Measurements from ENCODE around the gene BTBD8. TPM values are rescaled to one million over a fixed set of nuclear protein-coding genes. Genes with fewer than 3 reads are reported as not detected.

Gene BTBD8
- polyA plus RNA-seq, 1 of the 3 experiments (the other 2 are of a cell fraction) = 0.62 TPM

GRCh38 chr1:92118826-92119225 is 38.7 kb downstream of the BTBD8 start:
- H3K36me3 ChIP-seq (replicated peaks in 1 of 2; ENCODE audit: control insufficient read depth in 1 of 2, insufficient read depth in 2 of 2, low read length in 1 of 2) = no peaks in the 10 kb centered on the region
- H3K4me3 ChIP-seq (ENCODE audit: low read depth in 2 of 2, low read length in 1 of 2) = no peak overlapping the region
- no peak overlapping the region for H3K4me2 ChIP-seq
- no peak overlapping the region for H3K9ac ChIP-seq
- no peaks in the 10 kb centered on the region for H3K9me3 ChIP-seq
- CTCF ChIA-PET = no interaction called here
- no peak for TF ChIP-seq NRF1 (IDR thresholded peaks at IDR 0.05; ENCODE audit: low read depth, low read length)
- no peak for TF ChIP-seq YY1 (IDR thresholded peaks at IDR 0.05; ENCODE audit: low read depth)
- no peaks in the 10 kb centered on the region for H3K27me3 ChIP-seq (ENCODE audit: insufficient read depth)
- no peaks in the 10 kb centered on the region for H3F3A ChIP-seq (replicated peaks; ENCODE audit: insufficient read depth)
- no peak overlapping the region for H3K27ac ChIP-seq (ENCODE audit: low read depth in 2 of 2, low read length in 1 of 2)
- DNase-seq = no peak
- POLR2A ChIA-PET = no interaction called here
- H3K9me2 ChIP-seq = no peaks in the 10 kb centered on the region
- no peaks in the 10 kb centered on the region for H3K79me2 ChIP-seq (ENCODE audit: insufficient read depth)
- no peak overlapping the region for H2AFZ ChIP-seq (ENCODE audit: low read depth)
- H4K20me1 ChIP-seq (ENCODE audit: insufficient read depth) = no peaks in the 10 kb centered on the region
- no peaks in the 10 kb centered on the region for H3K4me1 ChIP-seq (ENCODE audit: control insufficient read depth in 1 of 2, insufficient read depth in 2 of 2, low read depth in 1 of 2, low read length in 1 of 2)
- 57% methylated on average over 3 of the region's 3 CpGs for WGBS (ENCODE audit: low lambda C conversion rate)

GRCh38 chr1:92123868-92124267 is 43.7 kb downstream of the BTBD8 start:
- CTCF ChIA-PET = no interaction called here

More at GRCh38 chr1:92123868-92124267, 43.7 kb downstream of the BTBD8 start:
- no peak for TF ChIP-seq FOXJ3 (CRISPR knock-in tag; IDR thresholded peaks at IDR 0.05)
- TF ChIP-seq YY1 (IDR thresholded peaks at IDR 0.05; ENCODE audit: low read depth) = no peak
- no peak for TF ChIP-seq RAD21 (IDR thresholded peaks at IDR 0.05; ENCODE audit: low read length)
- no peak for TF ChIP-seq IRF3 (IDR thresholded peaks at IDR 0.05; ENCODE audit: low read depth, low read length)
- no peak for TF ChIP-seq NFIC (IDR thresholded peaks at IDR 0.05; ENCODE audit: borderline replicate concordance)
- no peak for TF ChIP-seq MXI1 (IDR thresholded peaks at IDR 0.05; ENCODE audit: low read depth, low read length)
- no peak for TF ChIP-seq RFX5 (IDR thresholded peaks at IDR 0.05; ENCODE audit: low read length)
- TF ChIP-seq EZH2phosphoT487 (IDR thresholded peaks at IDR 0.05; ENCODE audit: borderline replicate concordance, low read depth) = no peak
- no peak for TF ChIP-seq JUND (IDR thresholded peaks at IDR 0.05)
- no peak for TF ChIP-seq NRF1 (IDR thresholded peaks at IDR 0.05; ENCODE audit: low read depth, low read length)
- TF ChIP-seq MEF2A (IDR thresholded peaks at IDR 0.05; ENCODE audit: borderline replicate concordance, low read depth) = no peak
- TF ChIP-seq GABPA (IDR thresholded peaks at IDR 0.05; ENCODE audit: low read depth) = no peak
- TF ChIP-seq ZBTB33 (IDR thresholded peaks at IDR 0.05; ENCODE audit: borderline replicate concordance, low read depth) = no peak
- TF ChIP-seq RXRA (IDR thresholded peaks at IDR 0.05; ENCODE audit: borderline replicate concordance, low read depth) = no peak
- no peak for TF ChIP-seq TCF12 (IDR thresholded peaks at IDR 0.05)
- no peak for TF ChIP-seq CTCF (IDR thresholded peaks at IDR 0.05)
- no peak for TF ChIP-seq ELF1 (IDR thresholded peaks at IDR 0.05)
- no peak for TF ChIP-seq GATA2 (CRISPR knock-in tag; IDR thresholded peaks at IDR 0.05)
- no peak for TF ChIP-seq USF2 (IDR thresholded peaks at IDR 0.05; ENCODE audit: borderline replicate concordance, low read depth, low read length)
- no peak overlapping the region for H3K4me3 ChIP-seq (ENCODE audit: low read depth in 2 of 2, low read length in 1 of 2)
- no peaks in the 10 kb centered on the region for H4K20me1 ChIP-seq (ENCODE audit: insufficient read depth)
- H3K36me3 ChIP-seq (replicated peaks in 1 of 2; ENCODE audit: control insufficient read depth in 1 of 2, insufficient read depth in 2 of 2, low read length in 1 of 2) = no peaks in the 10 kb centered on the region
- POLR2A ChIA-PET = no interaction called here
- H3K9ac ChIP-seq = no peak overlapping the region
- no peaks in the 10 kb centered on the region for H3K9me3 ChIP-seq
- no peaks in the 10 kb centered on the region for H3F3A ChIP-seq (replicated peaks; ENCODE audit: insufficient read depth)
- no peaks in the 10 kb centered on the region; a peak in 1 of 4 replicates for H3K4me1 ChIP-seq (ENCODE audit: control insufficient read depth in 1 of 2, insufficient read depth in 2 of 2, low read depth in 1 of 2, low read length in 1 of 2)
- H3K4me2 ChIP-seq = no peak overlapping the region
- no peaks in the 10 kb centered on the region for H3K9me2 ChIP-seq
- no peaks in the 10 kb centered on the region for H3K27me3 ChIP-seq (ENCODE audit: insufficient read depth)
- WGBS (ENCODE audit: low lambda C conversion rate) = 46% methylated on average over 3 of the region's 3 CpGs
- no peak for DNase-seq
- no peaks in the 10 kb centered on the region for H3K79me2 ChIP-seq (ENCODE audit: insufficient read depth)
- no peak overlapping the region for H2AFZ ChIP-seq (ENCODE audit: low read depth)
- H3K27ac ChIP-seq (ENCODE audit: low read depth in 2 of 2, low read length in 1 of 2) = no peak overlapping the region

Data from SK-N-SH (cell line).